OCI-LY7 (cell line): ENCODE data around the gene CBFB. TPM values are rescaled to one million over a fixed set of nuclear protein-coding genes. Genes with fewer than 3 reads are reported as not detected.
A peak's percentile ranks its signal among the peaks of the same experiment; 100 is the strongest.

Experiments used
- BruUV-seq: library from RNA; stranded (reverse); fragments of 400-500 nt; replicated peaks from 2 replicates; lab custom pipeline; 2021; lab: Mats Ljungman, UMichigan
- CTCF ChIA-PET: fragments of 300-600 bp; sonication (Branson Sonifier 250); formaldehyde crosslinking; loops from one replicate; lab custom pipeline; 2022; ENCODE audit warnings: antibody characterized with exemption; ENCODE audit not compliant: unreplicated experiment; lab: Charles Lee
- POLR2A ChIA-PET: fragments of 300-600 bp; sonication (Branson Sonifier 250); formaldehyde crosslinking; loops from one replicate; lab custom pipeline; 2022; ENCODE audit warnings: antibody characterized with exemption; lab: Charles Lee
- DNase-seq: peaks from one replicate; pipeline ENCODE4 v3.0.0-alpha.2; 2015; ENCODE audit warnings: low spot score
- H2AFZ ChIP-seq: fragments of 200-600 bp; sonication (generic), shearing (Covaris generic); 2 replicates; pipeline ENCODE4 v1.6.1; 2014; ENCODE audit warnings: mild to moderate bottlenecking, antibody characterized with exemption, low read length, moderate library complexity
- H3K27ac ChIP-seq: fragments of 200-600 bp; sonication (generic); 2 replicates; pipeline ENCODE4 v1.5.1; 2014; ENCODE audit warnings: mixed run types, low read depth, mild to moderate bottlenecking, moderate library complexity, low read length, inconsistent platforms; ENCODE audit not compliant: poor library complexity, severe bottlenecking
- H3K36me3 ChIP-seq: fragments of 200-600 bp; sonication (generic); 2 replicates; pipeline ENCODE4 v1.6.1; 2014; ENCODE audit warnings: mild to moderate bottlenecking, antibody characterized with exemption, low read length, moderate library complexity, mixed read lengths; ENCODE audit not compliant: insufficient read depth
- H3K4me1 ChIP-seq: fragments of 200-600 bp; sonication (generic); 2 replicates; pipeline ENCODE4 v1.5.1; 2014; ENCODE audit warnings: mild to moderate bottlenecking, low read length; ENCODE audit not compliant: insufficient read depth, poor library complexity, severe bottlenecking
- H3K4me2 ChIP-seq: fragments of 200-600 bp; sonication (generic); 2 replicates; pipeline ENCODE4 v1.6.1; 2014; ENCODE audit warnings: mild to moderate bottlenecking, low read length
- H3K4me3 ChIP-seq: fragments of 200-600 bp; sonication (generic); 2 replicates; pipeline ENCODE4 v1.5.1; 2014; ENCODE audit warnings: mild to moderate bottlenecking, low read depth, low read length; ENCODE audit not compliant: poor library complexity, severe bottlenecking
- H3K79me2 ChIP-seq: fragments of 200-600 bp; sonication (generic); 2 replicates; pipeline ENCODE4 v1.6.1; 2016; ENCODE audit warnings: low read depth, mild to moderate bottlenecking, low read length, moderate library complexity, mixed read lengths; ENCODE audit not compliant: insufficient read depth
- H3K9me2 ChIP-seq: fragments of 200-600 bp; sonication (generic); 2 replicates; pipeline ENCODE4 v1.6.1; 2016; ENCODE audit warnings: mild to moderate bottlenecking, low read length, mixed read lengths; ENCODE audit not compliant: insufficient read depth
- H3K9me3 ChIP-seq: fragments of 200-600 bp; sonication (generic); 2 replicates; pipeline ENCODE4 v1.6.1; 2014; ENCODE audit warnings: mild to moderate bottlenecking, mixed run types, low read length, mixed read lengths
- H4K20me1 ChIP-seq: fragments of 200-600 bp; sonication (generic); 2 replicates; pipeline ENCODE4 v1.6.1; 2014; ENCODE audit warnings: mild to moderate bottlenecking, antibody characterized with exemption, low read length, moderate library complexity, mixed read lengths; ENCODE audit not compliant: insufficient read depth
- EZH2phosphoT487 ChIP-seq: fragments of 200-600 bp; sonication (generic); IDR thresholded peaks from 2 replicates; pipeline ENCODE4 v1.6.1; 2018; ENCODE audit warnings: low read depth, borderline replicate concordance, mild to moderate bottlenecking, mixed run types, antibody characterized with exemption, low read length, moderate library complexity, mixed read lengths
- intact Hi-C: fragments of 100-400 bp; cut with micrococcal nuclease; formaldehyde crosslinking; loops from one replicate; pipeline ENCODE4 v1.10.0; 2022; ENCODE audit not compliant: unreplicated experiment
- total RNA-seq, 2 experiments: library from RNA; depleted of rRNA in 1 of 2; stranded (reverse); fragments of >200 nt in 1 of 2; shearing (Covaris generic) in 1 of 2; gene quantifications; 2 replicates each; pipeline ENCODE4 v1.2.3, GENCODE V29; 2014 to 2022
- TF ChIP-seq, protein P1 (sequence below): fragments of 200-600 bp; sonication (generic); conservative IDR thresholded peaks from 2 replicates; pipeline ENCODE4 v1.5.1; 2014; ENCODE audit warnings: mild to moderate bottlenecking, antibody characterized with exemption, low read length, moderate library complexity, mixed read lengths

Gene CBFB
- total RNA-seq, 2 experiments from 2014 or later, result 93.5 to 151 TPM

DNA sequence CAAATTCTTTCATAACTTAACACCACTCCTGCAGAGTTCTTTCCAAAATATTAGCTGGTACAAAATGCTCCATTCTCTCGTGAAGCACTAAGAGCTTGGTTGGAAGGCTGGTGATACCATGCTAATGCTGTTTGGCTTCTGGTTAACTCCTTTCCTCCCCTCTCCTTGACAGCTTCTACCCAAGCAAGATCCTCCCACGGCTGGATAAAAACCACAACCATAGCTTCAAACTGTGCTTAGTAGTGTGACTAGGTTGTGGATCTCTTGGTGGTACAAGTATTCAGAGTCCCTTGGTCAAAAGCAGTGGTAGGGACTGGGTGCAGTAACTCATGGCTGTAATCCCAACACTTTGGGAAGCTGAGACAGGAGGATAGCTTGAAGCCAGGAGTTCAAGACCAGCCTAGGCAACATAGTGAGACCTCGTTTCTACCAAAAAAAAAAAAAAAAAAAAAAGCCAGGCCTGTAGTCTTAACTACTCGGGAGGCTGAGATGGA lies 83.0 kb downstream of the CBFB start:
- Histone ChIP-seq H4K20me1 (no peaks in the 10 kb centered on the region), H3K27ac (no peak overlapping the region), H3K4me1 (peaks cover 17% of the 10 kb centered on the region), H3K79me2 (peaks cover 30% of the 10 kb centered on the region), H3K36me3 (no peaks in the 10 kb centered on the region), H3K9me2 (no peaks in the 10 kb centered on the region), H3K9me3 (no peaks in the 10 kb centered on the region), H3K4me3 (no peak overlapping the region), H2AFZ (no peak overlapping the region), H3K4me2 (0 out of 2 replicates have a peak overlapping the region, but pooled peaks have one; percentile 8)
- intact Hi-C loops, result no loop called here
- DNase-seq, result no peak
- TF ChIP-seq, protein P1, sequence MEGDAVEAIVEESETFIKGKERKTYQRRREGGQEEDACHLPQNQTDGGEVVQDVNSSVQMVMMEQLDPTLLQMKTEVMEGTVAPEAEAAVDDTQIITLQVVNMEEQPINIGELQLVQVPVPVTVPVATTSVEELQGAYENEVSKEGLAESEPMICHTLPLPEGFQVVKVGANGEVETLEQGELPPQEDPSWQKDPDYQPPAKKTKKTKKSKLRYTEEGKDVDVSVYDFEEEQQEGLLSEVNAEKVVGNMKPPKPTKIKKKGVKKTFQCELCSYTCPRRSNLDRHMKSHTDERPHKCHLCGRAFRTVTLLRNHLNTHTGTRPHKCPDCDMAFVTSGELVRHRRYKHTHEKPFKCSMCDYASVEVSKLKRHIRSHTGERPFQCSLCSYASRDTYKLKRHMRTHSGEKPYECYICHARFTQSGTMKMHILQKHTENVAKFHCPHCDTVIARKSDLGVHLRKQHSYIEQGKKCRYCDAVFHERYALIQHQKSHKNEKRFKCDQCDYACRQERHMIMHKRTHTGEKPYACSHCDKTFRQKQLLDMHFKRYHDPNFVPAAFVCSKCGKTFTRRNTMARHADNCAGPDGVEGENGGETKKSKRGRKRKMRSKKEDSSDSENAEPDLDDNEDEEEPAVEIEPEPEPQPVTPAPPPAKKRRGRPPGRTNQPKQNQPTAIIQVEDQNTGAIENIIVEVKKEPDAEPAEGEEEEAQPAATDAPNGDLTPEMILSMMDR, result no peak
- no peak for TF ChIP-seq EZH2phosphoT487
- BruUV-seq, result no TSS peak
- ChIA-PET CTCF (no interaction called here), POLR2A (interaction anchor here (0.6 to 1.0 kb wide), 4 partner anchors 84 to 1100 kb away, joined by 3 read pairs; no protein-coding TSS in a partner anchor)

- Histone ChIP-seq H3K79me2 (peaks cover 30% of the 10 kb centered on the region), H3K4me1 (peaks cover 17% of the 10 kb centered on the region), H3K36me3 (no peaks in the 10 kb centered on the region), H3K4me3 (no peak overlapping the region), H3K9me3 (no peaks in the 10 kb centered on the region), H3K4me2 (0 out of 2 replicates have a peak overlapping the region, but pooled peaks have one; percentile 8), H3K9me2 (no peaks in the 10 kb centered on the region), H4K20me1 (no peaks in the 10 kb centered on the region), H2AFZ (no peak overlapping the region), H3K27ac (no peak overlapping the region)
- POLR2A ChIA-PET, result interaction anchor here (0.6 to 0.7 kb wide), 5 partner anchors 16 to 602 kb away, joined by 3 to 6 read pairs (median 3); no protein-coding TSS in a partner anchor
- no peak for TF ChIP-seq EZH2phosphoT487
- TF ChIP-seq, protein P1, result no peak
- CTCF ChIA-PET, result no interaction called here
- no peak for DNase-seq
- intact Hi-C loops, result no loop called here
- BruUV-seq, result no TSS peak
Observed at GRCh38 chr16:67112591-67113399, 83.8 kb downstream of the CBFB start.
